Body of pancreas (tissue), 4 donors: ENCODE measurements around the gene CGN.

Experiments
- CTCF ChIP-seq, 7 experiments: fragments of 450-650 bp in 4 of 7; fragments of 200-600 bp in 3 of 7; sonication (generic) in 3 of 7; IDR thresholded peaks; one replicate each; pipeline ENCODE4 v1.5.1; 2016 to 2019; ENCODE audit warnings: antibody characterized with exemption in 7 of 7
- POLR2A ChIP-seq, 3 donors: fragments of 450-650 bp; IDR thresholded peaks; one replicate each; pipeline ENCODE4 v1.6.1; 2016; ENCODE audit warnings: antibody characterized with exemption in 3 of 3, mild to moderate bottlenecking in 2 of 3

- peak in 4 of 7 experiments; percentile 6 to 40 (median 22) for TF ChIP-seq CTCF (IDR thresholded peaks at IDR 0.05)
- peak in 2 of 3 donors; percentile 39 to 45 for TF ChIP-seq POLR2A (IDR thresholded peaks at IDR 0.05)
Observed at GRCh38 chr1:151511636-151512215, 539 bp downstream of the CGN start.
